ENCODE results near the gene CENPL.

- TF ChIP-seq EP300 (IDR thresholded peaks at IDR 0.05): no peak
- TF ChIP-seq POLR2A (IDR thresholded peaks at IDR 0.05): no peak
- TF ChIP-seq POLR2AphosphoS5 (IDR thresholded peaks at IDR 0.05): no peak
Observed at GRCh38 chr1:173853074-173853473, 28.4 kb upstream of the CENPL start.

All from suprapubic skin (tissue), 4 donors.